ENCODE results near the gene GALNT8. TPM values are rescaled to one million over a fixed set of nuclear protein-coding genes. Genes with fewer than 3 reads are reported as not detected.

Gene GALNT8
- total RNA-seq, 4 donors from 2014 or later, result 0.78 to 2.4 (median 1.5) TPM

- TF ChIP-seq CTCF (IDR thresholded peaks at IDR 0.05), result no peak
- TF ChIP-seq POLR2A (IDR thresholded peaks at IDR 0.05), result no peak
- no peak for TF ChIP-seq POLR2AphosphoS5 (IDR thresholded peaks at IDR 0.05)
- no peak for TF ChIP-seq EP300 (IDR thresholded peaks at IDR 0.05)
- WGBS, 2 donors (ENCODE audit: low coverage in 1 of 2), result 46 to 50% methylated on average over 1 to 4 of the region's 8 CpGs
- Histone ChIP-seq H3K36me3 (no peaks in the 10 kb centered on the region), H3K4me1 (peaks cover 0 to 43% (median 4%) of the 10 kb centered on the region in 3 donors), H3K9me3 (no peaks in the 10 kb centered on the region), H3K27me3 (peaks cover 18% of the 10 kb centered on the region), H3K27ac (peak overlapping the region in 1 of 4 donors; percentile 19), H3K4me3 (no peak overlapping the region)
- ATAC-seq, result no peak
Observed at GRCh38 chr12:4817880-4818279, 97.7 kb downstream of the GALNT8 start.

GRCh38 chr12:4819654-4820053, 99.5 kb downstream of the GALNT8 start:
- TF ChIP-seq POLR2AphosphoS5 (IDR thresholded peaks at IDR 0.05) (no peak), CTCF (IDR thresholded peaks at IDR 0.05) (no peak), EP300 (IDR thresholded peaks at IDR 0.05) (no peak), POLR2A (IDR thresholded peaks at IDR 0.05) (no peak)
- H3K9me3 ChIP-seq, result no peaks in the 10 kb centered on the region
- WGBS, 2 donors (ENCODE audit: low coverage in 1 of 2), result 18 to 32% methylated on average over 7 of the region's 7 CpGs
- H3K36me3 ChIP-seq, result no peaks in the 10 kb centered on the region
- peak overlapping the region in 3 of 4 donors; percentile 34 to 52 (median 47) for H3K27ac ChIP-seq
- H3K27me3 ChIP-seq, result no peaks in the 10 kb centered on the region
- ATAC-seq, result peak; percentile 80
- H3K4me1 ChIP-seq, result peaks cover 0 to 43% (median 4%) of the 10 kb centered on the region in 3 donors
- H3K4me3 ChIP-seq, result no peak overlapping the region

- ATAC-seq, result no peak
Observed at GRCh38 chr12:4820971-4821370, 100.8 kb downstream of the GALNT8 start.

More at GRCh38 chr12:4820971-4821370, 100.8 kb downstream of the GALNT8 start:
- peaks cover 0 to 43% (median 4%) of the 10 kb centered on the region in 3 donors for H3K4me1 ChIP-seq
- peak overlapping the region in 1 of 4 donors; percentile 52 for H3K27ac ChIP-seq
- no peaks in the 10 kb centered on the region for H3K9me3 ChIP-seq
- 62 to 79% methylated on average over 4 to 9 of the region's 9 CpGs for WGBS, 2 donors (ENCODE audit: low coverage in 1 of 2)
- H3K4me3 ChIP-seq, result no peak overlapping the region
- H3K36me3 ChIP-seq, result no peaks in the 10 kb centered on the region
- TF ChIP-seq EP300 (IDR thresholded peaks at IDR 0.05), result no peak
- TF ChIP-seq POLR2A (IDR thresholded peaks at IDR 0.05), result no peak
- TF ChIP-seq CTCF (IDR thresholded peaks at IDR 0.05), result no peak
- TF ChIP-seq POLR2AphosphoS5 (IDR thresholded peaks at IDR 0.05), result no peak
- no peaks in the 10 kb centered on the region for H3K27me3 ChIP-seq

Other genes starting within 250 kb of the GALNT8 start
- gene RAD51AP1, start 181.5 kb upstream of the GALNT8 start, total RNA-seq, result under 1 TPM in 3 of 4 donors, not detected in 1; 0.40 to 0.74 (median 0.54) TPM
- 10 to 100 TPM; 43.1 to 53.9 (median 47.1) TPM for gene DYRK4, start 158.2 kb upstream of the GALNT8 start, total RNA-seq
- 1 to 10 TPM in 2 of 4 donors, under 1 TPM in 2; 0.13 to 3.1 (median 1.6) TPM for gene AKAP3, start 71.3 kb upstream of the GALNT8 start, total RNA-seq
- 10 to 100 TPM; 33.3 to 65.8 (median 43.8) TPM for gene NDUFA9, start 71.3 kb upstream of the GALNT8 start, total RNA-seq
- gene KCNA1, start 189.5 kb downstream of the GALNT8 start, total RNA-seq, result under 1 TPM in 2 of 4 donors, not detected in 2; 0.08 to 0.13 TPM